Heart left ventricle (tissue), 13 donors: ENCODE measurements around the gene PARP3.

Source experiments
- CTCF ChIP-seq, 12 donors: fragments of 200-600 bp; sonication (generic) in 4 of 12; IDR thresholded peaks; one replicate each; pipeline versions ENCODE4 v1.5.0 to v1.8.0; 2018 to 2022; ENCODE audit warnings: antibody characterized with exemption in 12 of 12, mild to moderate bottlenecking in 5 of 12
- POLR2A ChIP-seq, 2 donors: fragments of 450-650 bp; IDR thresholded peaks; one replicate each; pipeline ENCODE4 v1.6.1; 2017; ENCODE audit warnings: antibody characterized with exemption in 2 of 2, mild to moderate bottlenecking in 2 of 2, moderate library complexity in 2 of 2
- donor health status: ischemic (EF 13 %, LVEDD 7.1; RV severe dilation, severe dysfunction).
- donor health status: DM: no; HTN: yes; CAD: no.
- donor health status: DM: no; HTN: no; CAD: no.
- donor health status: ischemic (EF 25% LVEDD 6.9; RV normal size, moderate dysfunction).
- donor health status: ischemic (EF 25% LVEDD 5.7; RV mildly dilated, moderate dysfunction).
- donor health status: ischemic (EF 35%, LVEDD 5.7; RV mildly dilated, moderate dysfunction).
- donor health status: nonischemic (EF 11% LVEDD 7.7; RV severe dilation, severe dysfunction).
- donor health status: DM: yes; HTN: yes; CAD: no.
- donor health status: PGD.
- donor health status: ischemic (EF 29% LVEDD 5.4; RV normal size, mild dysfunction).
- donor health status: nonischemic (EF 23%, LVEDD 6.1; RV moderate dilation, normal function).

GRCh38 chr3:51958603-51959521 lies 16.7 kb downstream of the PARP3 start:
- TF ChIP-seq CTCF (IDR thresholded peaks at IDR 0.05) (no peak), POLR2A (IDR thresholded peaks at IDR 0.05) (no peak)
